NCI-H748 treated with DMSO at 0.1 percent for 48 hours (cell line): Measurements from ENCODE around the gene PAPPA.
A peak's percentile ranks its signal among the peaks of the same experiment; 100 is the strongest.

Experiments
- DNase-seq: peaks from one replicate; lab custom pipeline; 2025; lab: John Stamatoyannopoulos, UW

Gene PAPPA

GRCh38 chr9:116276651-116277121, 123.1 kb downstream of the PAPPA start:
- DNase-seq, result no peak

GRCh38 chr9:116278326-116278725, 124.7 kb downstream of the PAPPA start:
- no peak for DNase-seq

GRCh38 chr9:116279230-116279629, 125.6 kb downstream of the PAPPA start:
- no peak for DNase-seq

- DNase-seq, result no peak
These were observed 126.9 kb downstream of the PAPPA start for GRCh38 chr9:116280529-116280928.

GRCh38 chr9:116282597-116282996, 129.0 kb downstream of the PAPPA start:
- DNase-seq, result peak; percentile 54

GRCh38 chr9:116284518-116284917, 130.9 kb downstream of the PAPPA start:
- DNase-seq, result no peak

- no peak for DNase-seq
These were observed 131.7 kb downstream of the PAPPA start for GRCh38 chr9:116285320-116285719.

GRCh38 chr9:116286297-116286696, 132.7 kb downstream of the PAPPA start:
- peak; percentile 91 for DNase-seq

GRCh38 chr9:116287721-116288120, 134.1 kb downstream of the PAPPA start:
- DNase-seq, result no peak

- DNase-seq, result no peak
These were observed 135.1 kb downstream of the PAPPA start for GRCh38 chr9:116288658-116289057.

- no peak for DNase-seq
These were observed 143.8 kb downstream of the PAPPA start for GRCh38 chr9:116297346-116297745.

- no peak for DNase-seq
These were observed 144.7 kb downstream of the PAPPA start for GRCh38 chr9:116298249-116298648.

GRCh38 chr9:116298878-116299391, 145.3 kb downstream of the PAPPA start:
- no peak for DNase-seq

GRCh38 chr9:116300360-116300870, 146.8 kb downstream of the PAPPA start:
- DNase-seq, result no peak

- DNase-seq, result no peak
These were observed 149.7 kb downstream of the PAPPA start for GRCh38 chr9:116303270-116303669.

GRCh38 chr9:116303886-116304538, 150.4 kb downstream of the PAPPA start:
- no peak for DNase-seq

GRCh38 chr9:116304761-116305160, 151.2 kb downstream of the PAPPA start:
- no peak for DNase-seq

GRCh38 chr9:116308076-116308475, 154.5 kb downstream of the PAPPA start:
- no peak for DNase-seq

- DNase-seq, result no peak
These were observed 156.5 kb downstream of the PAPPA start for GRCh38 chr9:116309900-116310611.

GRCh38 chr9:116312221-116312620, 158.6 kb downstream of the PAPPA start:
- DNase-seq, result no peak

- no peak for DNase-seq
These were observed 160.0 kb downstream of the PAPPA start for GRCh38 chr9:116313638-116314037.

GRCh38 chr9:116316246-116316645, 162.7 kb downstream of the PAPPA start:
- DNase-seq, result no peak

- no peak for DNase-seq
These were observed 163.9 kb downstream of the PAPPA start for GRCh38 chr9:116317503-116317902.
